IPS-11a (cell line): ENCODE measurements around the gene COP1.

ENCODE experiments used
- H3K4me3 ChIP-seq: one replicate; pipeline ENCODE4 v1.5.1; 2013; ENCODE audit warnings: low read depth, low read length, control low read depth

The COP1 gene

DNA sequence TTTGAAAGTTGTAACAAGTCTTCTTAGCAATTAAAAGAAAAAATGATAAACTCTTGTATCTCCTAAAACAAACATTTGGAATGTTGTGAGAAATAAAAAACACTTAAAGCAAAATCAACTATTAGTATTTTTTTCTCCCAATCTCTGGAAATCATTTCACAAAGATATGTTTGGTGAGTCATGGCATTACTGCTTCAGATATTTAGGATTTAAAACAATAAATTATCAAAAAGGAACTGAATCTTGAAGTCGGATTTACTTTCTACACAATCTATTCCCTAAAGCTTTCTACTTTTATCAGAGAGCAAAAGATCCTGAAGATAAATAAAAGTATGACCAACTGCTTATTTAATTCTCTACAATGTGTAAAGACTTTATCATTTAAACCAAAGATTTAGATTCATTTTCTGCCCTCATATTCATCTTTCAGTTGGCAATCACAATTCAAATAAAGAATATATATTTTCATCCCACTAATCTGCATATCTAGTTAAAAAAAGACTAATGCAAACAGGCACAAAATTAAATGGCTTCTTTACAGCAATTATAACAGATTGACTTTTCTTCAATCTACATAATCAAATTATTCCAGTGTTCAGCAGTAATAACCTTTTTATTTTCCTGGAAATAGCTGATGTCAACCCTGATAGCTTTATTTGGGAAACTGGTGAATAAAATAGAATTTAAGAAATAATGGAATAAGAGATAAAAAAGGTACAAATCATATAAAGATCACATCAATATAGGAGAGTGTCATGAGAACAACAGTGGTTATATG is 230.0 kb downstream of the COP1 start:
- no peak overlapping the region for H3K4me3 ChIP-seq

DNA sequence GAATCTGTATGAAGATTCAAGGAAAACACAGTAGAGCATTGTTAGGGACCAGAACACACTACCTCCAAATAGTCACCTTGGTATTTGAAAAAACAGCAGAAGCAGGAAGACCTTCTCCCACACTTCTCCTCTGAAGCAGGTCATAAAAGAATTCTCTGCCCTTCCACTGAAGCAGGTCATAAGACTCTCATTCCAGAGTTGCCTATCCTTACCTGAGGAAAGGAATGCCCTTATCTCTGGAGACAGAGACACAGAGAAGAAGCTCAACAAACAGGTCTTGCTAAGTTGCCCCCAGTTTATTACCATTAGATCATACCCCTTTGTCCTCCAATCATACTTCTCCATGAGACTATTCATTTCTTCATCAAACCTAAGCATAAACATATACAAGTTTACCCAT is 237.9 kb downstream of the COP1 start:
- no peak overlapping the region for H3K4me3 ChIP-seq

DNA sequence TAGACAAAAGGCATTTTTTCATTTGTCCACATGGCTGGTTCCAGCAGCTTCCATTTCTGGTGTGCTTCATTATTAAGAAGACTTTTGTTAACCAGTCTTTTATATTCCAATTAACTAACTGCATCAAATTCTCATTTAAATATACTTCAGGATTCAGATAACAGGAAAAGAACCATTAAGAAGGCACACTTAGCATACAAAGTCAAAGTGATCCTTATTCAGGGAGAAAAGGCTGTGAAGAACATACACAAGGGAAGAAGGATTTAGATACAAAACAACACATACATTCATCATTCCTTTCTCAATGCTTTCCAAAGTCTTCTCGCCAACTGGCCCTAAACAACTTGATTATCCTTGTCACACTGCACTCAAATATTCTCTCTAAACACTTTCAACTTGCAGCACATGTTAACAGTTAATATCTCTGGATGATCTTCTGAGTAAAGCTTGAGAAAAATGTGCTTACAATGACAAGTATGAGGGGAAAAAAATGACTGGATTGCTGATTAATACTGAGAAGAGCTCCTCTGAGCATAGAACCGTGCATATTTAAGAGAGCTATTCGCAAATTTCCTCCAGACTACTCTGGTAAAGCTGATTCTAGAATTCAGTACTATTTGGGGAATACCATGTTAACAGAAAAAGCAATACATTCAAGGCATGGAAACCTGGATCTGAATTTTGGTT is 238.5 kb downstream of the COP1 start:
- no peak overlapping the region for H3K4me3 ChIP-seq

DNA sequence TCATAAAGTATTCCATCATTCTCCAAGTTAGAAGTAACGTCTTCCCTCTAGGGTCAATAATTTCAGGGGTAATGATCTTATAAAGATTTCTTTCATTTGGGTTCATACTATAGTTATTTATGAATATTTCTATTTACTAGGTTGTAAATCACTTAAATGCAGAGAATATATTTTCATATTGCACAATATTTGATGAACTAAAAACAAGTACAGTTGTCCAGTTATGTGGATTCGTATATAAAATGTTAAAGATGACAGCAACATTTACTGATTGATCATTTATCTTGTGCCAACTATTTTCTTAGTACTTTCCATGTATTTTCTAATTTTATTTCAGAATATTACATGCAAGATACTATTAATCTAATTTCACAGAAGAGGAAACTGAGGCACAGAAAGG is 243.3 kb downstream of the COP1 start:
- no peak overlapping the region for H3K4me3 ChIP-seq

DNA sequence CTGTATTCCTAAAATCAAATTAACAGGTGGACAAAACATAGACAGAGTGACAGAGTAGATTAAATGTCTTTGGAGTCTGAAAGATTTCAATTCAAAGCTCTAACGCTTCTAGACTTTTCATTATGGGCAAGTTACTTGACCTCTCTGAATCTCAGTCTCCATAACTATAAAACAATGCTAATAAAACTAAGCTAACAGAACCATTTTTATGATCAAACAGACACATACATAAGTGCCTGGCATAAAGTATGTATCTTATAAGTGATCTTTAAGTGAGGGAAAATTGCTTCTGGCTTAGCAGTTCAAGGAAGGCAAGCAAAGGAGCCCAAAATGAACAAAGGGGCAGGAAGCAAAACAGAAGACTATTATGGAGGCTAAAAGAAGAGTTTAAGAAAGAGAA is 246.9 kb downstream of the COP1 start:
- no peak overlapping the region for H3K4me3 ChIP-seq

DNA sequence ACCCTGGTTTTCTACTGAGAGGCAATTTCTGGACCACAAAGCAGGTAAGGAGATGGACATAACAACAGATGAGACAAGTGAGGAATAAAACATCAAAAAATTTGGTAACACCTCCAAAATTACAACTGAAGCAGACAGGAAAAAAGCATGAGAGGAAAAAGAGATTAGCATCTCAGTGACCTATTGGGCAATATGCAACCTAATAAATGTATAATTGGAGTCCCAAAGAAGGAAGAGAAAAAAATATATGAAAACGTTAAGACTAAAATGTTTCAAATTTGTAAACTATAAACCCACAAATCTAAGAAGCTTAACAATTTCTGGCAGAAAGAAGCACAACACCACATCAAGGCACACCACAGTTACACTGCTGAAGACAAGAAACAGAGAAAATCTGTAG is 255.5 kb downstream of the COP1 start:
- no peak overlapping the region for H3K4me3 ChIP-seq

DNA sequence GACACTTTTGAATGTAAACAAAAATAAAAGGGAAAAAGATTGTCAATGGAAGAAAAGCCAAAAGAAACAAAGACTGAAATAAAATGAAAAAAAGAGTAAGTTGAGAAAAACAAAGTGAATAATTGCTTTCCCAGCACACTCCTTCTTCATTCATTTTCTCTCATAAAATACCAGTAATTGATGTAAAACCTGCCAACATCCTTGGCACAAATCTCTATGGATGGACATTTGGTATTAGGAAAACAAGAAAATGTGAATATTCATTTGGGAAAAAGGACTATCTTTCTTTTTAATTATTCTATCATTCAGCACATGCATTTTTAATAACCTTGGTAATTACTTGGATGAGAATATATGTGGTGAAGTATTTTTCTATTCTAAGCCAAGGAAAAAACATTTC is 259.3 kb downstream of the COP1 start:
- no peak overlapping the region for H3K4me3 ChIP-seq

DNA sequence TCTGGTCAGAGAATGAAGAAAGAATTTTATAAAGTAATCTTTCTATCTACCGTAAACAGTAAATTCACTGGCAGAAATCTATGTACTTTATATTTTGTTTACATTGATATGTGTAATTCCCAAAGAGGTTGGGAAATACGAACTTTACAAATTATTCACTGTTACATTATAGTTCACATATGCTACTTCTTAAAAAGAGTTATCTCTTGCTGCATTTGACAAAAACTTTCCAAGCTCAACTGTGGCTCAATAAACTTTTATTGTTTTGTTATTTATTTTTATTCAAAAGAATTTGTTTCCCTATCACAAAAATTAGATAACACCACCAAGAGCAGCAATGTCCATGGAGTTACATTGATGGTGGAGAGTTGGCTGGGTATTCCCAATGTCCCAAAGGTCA is 262.5 kb downstream of the COP1 start:
- no peak overlapping the region for H3K4me3 ChIP-seq

DNA sequence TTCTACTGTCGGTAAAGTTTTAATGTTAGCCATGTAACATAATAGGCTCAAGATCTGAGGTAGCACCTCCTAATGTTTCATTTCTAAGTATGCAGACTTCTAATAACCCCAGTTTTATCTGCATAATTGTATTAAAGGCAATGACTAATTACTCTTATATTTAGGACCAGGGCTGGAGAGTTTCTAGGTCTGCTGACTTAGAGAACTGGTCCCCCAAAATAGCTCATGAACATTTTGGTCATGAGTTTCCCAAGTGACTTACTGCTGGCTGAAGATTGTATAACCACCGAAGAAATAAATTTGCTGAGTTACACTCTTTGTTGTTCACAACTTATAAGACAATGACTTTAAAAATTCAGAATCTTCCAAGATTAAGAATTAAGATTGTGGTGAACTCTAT is 265.9 kb downstream of the COP1 start:
- H3K4me3 ChIP-seq: no peak overlapping the region

DNA sequence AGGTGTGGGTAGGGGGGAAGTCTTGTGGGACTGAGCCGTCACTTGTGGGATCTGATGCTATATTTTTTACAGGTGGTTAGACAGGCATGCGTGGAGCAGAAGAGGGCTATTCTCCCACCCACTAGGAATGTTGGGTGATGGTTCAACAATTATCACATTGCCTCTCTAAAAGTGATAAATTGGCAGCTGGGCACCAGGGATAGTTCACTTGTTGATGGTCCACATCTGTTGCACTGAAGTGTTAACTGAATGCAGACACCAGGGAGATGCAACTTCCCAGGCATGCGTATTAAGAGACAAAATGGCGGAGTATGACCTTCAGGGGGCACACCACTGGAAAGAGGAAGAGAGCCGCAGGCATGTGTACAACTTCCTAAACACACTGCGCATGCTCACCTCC is 270.4 kb downstream of the COP1 start:
- no peak overlapping the region for H3K4me3 ChIP-seq

DNA sequence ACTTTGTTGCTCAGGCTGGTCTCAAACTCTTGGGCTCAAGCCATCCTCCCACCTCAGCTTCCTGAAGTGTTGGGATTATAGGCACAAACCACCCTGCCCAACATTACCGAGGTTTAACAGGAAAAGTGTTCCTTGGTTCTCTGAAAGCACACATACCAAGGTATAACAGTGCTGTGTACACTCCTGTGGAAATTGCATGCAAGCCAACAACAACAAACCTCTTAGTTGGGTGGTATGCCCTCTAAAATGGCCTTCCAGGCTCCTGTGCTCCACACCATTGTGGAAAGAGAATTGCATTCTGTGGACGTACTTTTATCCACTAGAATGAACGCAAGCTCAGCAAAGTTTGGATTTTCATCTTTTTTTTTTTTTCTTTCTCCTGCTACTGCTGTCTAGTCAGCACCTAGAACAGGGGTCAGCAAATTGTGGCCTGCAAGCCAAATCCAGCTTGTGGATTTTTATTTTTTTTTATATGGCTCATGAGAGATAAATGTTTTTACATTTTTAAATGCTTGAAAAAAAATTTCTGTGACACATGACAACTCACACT is 271.4 kb downstream of the COP1 start:
- H3K4me3 ChIP-seq: no peak overlapping the region

DNA sequence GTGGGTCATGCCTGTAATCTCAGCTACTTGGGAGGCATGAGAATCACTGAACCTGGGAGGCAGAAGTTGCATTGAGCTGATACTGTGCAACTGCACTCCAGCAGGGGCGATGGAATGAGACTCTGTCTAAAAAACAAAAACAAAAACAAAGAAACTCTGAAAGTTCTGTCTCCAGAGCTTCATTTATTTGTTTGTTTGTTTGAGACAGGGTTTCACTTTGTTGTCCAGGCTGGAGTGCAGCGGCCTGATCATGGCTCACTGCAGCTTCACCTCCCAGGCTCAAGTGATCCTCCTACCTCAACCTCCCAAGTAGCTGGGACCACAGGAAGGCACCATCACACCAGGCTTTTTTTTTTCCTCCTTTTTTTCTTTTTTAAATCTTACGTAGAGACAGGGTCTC is 271.9 kb downstream of the COP1 start:
- no peak overlapping the region for H3K4me3 ChIP-seq

DNA sequence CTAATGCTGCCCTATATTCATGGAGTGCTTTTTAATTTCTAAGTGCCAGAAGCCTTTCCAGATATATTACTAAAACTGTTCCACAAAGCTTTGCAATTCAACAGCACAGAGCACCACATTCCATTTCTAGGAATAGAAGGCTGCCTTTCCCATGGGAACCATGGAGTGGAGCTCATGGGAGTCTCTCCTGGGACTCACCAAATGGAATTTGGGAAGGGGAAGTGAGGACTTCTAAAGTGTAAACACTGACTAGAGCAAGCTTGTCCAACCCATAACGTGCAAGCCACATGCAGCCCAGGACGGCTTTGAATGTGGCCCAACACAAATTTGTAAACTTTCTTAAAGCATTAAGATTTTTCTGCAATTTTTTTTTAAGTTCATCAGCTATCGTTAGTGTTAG is 273.3 kb downstream of the COP1 start:
- H3K4me3 ChIP-seq: no peak overlapping the region

DNA sequence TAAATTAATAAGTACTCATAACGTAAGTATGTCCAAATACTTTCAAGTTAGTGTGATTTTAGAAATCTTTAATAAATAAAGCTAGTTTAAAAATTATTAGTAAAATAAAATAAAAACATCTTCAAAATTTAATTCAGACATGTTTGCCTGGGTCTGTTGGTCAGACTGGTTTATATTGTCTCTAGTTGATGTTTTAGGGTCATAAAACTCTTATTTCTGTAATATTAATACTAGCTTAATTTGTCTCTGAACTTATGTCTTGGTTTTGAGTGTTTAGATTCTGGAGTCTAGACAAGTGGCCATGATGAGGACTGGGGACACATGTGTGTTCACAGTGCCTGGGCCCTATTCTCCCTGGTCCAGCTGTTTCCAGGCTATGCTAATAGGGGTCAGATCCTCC is 279.1 kb downstream of the COP1 start:
- H3K4me3 ChIP-seq: no peak overlapping the region

DNA sequence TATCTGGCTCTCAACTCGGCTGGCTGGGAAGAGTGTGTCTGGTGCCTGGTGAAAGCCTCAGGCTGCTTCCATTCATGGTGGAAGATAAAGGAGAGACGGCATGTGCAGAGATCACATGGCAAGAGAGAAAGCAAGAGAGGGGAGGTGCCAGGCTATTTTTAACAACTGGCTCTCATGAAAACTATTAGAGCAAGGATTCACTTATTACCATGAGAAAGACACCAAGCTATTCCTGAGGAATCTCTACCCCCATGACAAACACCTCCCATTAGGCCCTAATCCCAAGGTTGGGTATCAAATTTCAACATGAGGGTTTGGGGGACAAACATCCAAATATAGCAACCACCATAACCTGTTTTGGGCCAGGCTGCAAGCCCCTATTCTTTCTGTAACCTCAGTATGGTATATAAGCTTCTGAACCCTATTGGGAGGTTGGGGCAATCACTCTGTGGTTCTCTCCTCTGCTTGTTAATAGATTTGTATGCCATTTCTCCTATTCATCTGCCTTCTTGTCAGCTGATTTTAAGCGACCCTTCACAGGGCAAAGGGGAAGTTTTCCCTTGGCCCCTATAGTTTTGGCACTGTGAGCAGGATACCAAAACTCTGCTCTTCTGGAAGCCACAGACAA is 284.7 kb downstream of the COP1 start:
- no peak overlapping the region for H3K4me3 ChIP-seq

DNA sequence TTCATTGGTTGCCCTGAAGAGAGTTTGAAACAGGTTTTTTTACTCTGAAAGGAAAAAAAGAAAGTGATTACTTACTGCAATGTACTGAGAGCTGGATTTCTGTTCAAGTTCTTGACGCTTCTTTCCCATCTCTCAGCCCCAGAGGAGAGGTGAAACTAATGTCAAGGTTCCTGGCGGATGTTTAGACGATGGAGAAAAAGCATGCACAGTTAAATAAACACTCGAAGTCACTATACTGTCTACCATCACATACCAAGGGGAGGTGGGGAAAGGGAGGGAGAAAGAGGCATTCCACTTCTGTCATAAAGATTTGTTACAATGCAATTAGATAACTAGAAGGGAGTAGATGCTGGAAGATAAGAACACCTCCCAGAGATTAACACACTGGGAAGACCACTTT is 286.7 kb downstream of the COP1 start:
- H3K4me3 ChIP-seq: no peak overlapping the region

DNA sequence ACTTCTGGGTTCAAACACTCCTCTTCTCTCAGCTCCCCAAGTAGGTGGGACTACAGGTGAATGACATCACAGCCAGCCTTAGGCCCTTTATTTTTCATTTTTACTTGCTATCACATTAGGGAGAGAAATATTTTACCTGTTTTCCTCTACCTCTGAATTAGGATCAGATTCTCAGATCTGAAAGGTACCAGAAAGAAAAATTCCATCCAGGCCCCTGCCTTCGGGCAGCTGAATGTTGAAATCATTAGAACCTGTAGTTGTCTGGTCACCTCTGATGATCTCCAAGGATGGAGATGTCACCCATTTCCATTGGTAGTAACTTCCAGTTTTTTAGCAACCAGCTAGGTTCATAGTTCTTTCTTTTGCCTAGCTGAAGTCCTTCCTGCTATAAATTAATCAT is 288.1 kb downstream of the COP1 start:
- no peak overlapping the region for H3K4me3 ChIP-seq

DNA sequence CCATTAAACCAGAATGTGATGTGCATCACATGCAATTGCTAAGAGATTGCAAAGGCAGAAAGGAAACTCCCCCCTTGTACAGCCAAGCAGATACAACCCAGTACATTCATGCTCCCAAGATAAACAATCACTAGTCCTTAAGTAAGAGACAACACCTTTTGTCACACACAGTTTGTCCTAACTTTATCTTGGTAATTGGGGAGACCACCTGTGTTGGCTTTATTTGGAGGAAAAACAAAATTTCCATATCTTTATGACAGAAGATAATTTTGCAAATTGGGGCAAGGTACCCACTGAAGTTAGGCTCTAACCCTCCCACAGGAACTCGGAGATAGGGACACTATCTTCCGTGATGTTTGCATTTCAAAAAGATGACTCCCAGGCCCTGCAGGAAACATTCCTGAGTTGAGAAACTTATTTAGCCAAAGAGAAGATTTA is 288.7 kb downstream of the COP1 start:
- no peak overlapping the region for H3K4me3 ChIP-seq

DNA sequence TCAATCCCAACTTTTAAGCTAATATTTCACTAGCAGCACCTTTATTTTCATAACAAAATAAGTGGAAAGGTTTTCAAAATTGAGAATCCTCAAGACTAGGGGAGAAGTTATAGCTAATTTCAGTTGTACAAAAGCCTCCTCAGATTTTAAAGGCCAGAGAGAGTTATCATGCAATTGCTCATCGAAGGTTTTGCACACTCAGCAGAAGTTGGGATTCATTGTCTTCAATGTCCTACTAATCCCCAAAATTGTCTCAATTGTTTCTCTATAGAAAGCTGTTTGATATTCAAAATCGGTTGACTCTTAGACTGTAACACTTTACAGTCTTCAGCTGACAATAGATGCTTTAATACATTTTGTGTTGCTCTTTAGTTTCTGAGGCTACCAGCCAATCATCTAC is 293.0 kb downstream of the COP1 start:
- no peak overlapping the region for H3K4me3 ChIP-seq

DNA sequence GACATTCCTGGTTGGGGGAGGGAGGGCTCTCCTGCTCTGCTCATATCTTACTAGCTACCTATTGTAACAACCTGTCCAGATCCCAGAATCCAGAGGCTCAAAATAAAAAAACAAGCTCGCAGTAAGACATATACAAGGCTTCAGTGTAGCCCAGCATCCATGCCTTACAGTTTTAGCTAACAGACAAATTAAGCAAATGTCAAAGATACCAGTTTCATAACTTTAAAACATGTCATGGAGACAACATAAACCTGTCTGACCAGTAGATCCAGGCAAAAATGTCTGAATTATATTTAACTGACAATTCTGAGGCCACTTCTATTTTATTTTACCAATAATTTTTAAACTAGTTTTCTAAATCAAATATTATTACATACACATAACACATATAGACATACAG is 295.9 kb downstream of the COP1 start:
- H3K4me3 ChIP-seq: no peak overlapping the region

DNA sequence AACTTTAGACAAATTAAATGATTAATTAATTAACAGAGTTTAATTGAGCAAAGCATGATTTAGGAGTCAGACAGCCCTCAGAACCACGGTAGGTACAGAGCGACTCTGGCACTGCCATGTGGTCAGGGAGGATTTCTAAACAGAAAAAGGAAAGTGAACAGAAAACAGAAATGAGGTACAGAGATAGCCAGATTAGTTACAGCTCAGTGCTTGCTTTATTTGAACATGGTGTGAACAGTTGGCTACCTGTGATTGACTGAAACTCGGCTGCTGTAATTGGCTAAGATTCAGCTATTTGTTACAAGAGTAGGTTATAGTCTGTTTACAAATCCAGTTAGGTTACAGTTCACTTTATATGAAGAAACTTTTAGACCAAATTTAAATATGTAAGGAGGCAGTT is 300.7 kb downstream of the COP1 start:
- no peak overlapping the region for H3K4me3 ChIP-seq

DNA sequence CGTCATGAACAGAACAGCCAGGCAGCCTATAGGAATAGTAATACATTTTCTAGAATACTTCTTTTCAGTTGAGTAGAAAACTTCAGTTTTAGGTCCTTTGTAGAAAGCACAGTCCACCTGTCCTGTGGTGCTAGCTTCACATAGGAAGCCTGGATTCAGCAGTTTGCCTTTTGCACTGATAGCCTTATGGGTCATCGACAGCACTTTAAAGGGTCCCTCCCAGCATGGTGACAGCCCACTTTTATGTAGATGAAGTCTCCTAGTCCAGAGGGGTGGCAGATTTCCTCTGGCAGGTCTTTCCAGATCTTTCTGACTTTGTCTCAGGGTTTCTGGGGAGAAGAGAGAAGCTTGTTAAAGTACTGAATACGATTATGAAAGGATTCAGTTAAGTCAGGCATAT is 302.3 kb downstream of the COP1 start:
- H3K4me3 ChIP-seq: no peak overlapping the region
